Forelimb muscle (tissue), 1 donor: ENCODE data around the gene CARD9. TPM values are rescaled to one million over a fixed set of nuclear protein-coding genes. Genes with fewer than 3 reads are reported as not detected.
"Not testable (repeated sequence)": the region's sequence is repeated elsewhere in the genome, so short reads cannot be mapped to it uniquely, and the experiment has no call there.

ENCODE experiments used
- DNase-seq: peaks from one replicate; pipeline ENCODE4 v3.0.0-alpha.2; 2013; ENCODE audit warnings: low read depth
- polyA plus RNA-seq: library from polyadenylated mRNA; unstranded; fragments of 120-200 nt; gene quantifications from one replicate; pipeline ENCODE4 v1.2.1, GENCODE V29; 2013; ENCODE audit not compliant: insufficient read length

Gene CARD9
- polyA plus RNA-seq, 1 donor: 0.82 TPM

- no peak for DNase-seq
These were observed 9.3 kb downstream of the CARD9 start for GRCh38 chr9:136363949-136364748.

DNA sequence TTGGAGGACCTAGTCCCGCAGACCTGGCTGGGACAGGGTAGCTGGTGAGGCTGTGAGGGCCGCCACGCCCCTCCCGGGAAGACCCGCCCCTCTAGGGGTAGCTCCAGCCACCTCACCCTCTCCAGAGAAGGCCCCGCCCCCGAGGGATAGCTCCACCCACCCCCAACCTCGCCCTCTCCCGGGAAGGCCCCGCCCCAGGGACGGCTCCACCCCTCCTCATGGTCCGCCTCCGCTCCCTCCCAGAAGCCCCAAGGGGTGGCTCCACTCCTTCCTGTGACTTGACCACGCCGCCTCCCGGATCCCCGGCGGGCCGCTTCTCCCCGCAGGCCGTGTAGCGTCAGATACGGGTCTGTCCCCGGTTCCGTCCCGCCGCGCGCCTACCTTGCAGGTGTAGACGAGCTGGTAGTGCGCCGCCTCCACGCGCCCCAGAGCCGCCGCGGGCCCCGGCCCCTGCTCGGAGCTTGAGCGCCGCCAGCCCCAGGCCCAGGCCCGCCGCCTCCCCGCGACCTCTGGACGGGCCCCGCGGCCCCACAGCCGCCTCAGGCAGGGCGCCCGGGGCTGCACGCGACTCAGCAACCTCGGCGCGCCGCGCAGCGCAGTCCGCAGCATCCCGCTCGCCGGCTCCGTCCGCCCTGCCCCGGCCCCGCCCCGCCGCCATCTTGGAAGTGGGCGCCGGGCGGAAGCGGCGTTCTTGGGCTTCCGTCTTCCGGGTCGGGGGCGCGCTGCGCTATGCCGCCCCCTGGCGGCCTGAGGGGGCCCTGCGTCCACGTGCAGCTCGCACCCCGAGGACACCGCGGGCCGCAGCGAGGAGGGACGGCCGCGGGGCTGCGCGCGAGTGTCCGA lies 10.1 kb downstream of the CARD9 start, which contains the start of gene DNLZ:
Gene DNLZ, minus strand, starts transcription at position 639 of the 843 bp plus-strand sequence. Its CDS starts 30 bp downstream, at position 609.
- peak; percentile 63 for DNase-seq

DNA sequence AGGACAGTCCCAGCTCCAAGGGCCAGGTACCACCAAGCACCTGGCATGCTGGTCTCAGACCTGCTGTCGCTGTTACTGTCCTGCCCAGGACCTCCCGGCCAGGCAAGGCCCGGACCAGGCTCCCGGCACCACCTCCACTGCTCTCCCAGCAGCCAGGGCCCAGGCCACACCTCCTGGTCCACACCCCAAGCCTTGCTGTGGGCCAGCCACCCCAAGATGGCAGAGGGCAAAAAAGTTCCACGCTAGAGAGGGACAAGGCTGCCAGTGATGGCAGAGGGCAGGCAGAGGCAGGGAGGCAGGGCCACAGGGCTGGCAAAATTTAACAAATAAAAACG lies 11.1 kb downstream of the CARD9 start:
- no peak for DNase-seq

DNA sequence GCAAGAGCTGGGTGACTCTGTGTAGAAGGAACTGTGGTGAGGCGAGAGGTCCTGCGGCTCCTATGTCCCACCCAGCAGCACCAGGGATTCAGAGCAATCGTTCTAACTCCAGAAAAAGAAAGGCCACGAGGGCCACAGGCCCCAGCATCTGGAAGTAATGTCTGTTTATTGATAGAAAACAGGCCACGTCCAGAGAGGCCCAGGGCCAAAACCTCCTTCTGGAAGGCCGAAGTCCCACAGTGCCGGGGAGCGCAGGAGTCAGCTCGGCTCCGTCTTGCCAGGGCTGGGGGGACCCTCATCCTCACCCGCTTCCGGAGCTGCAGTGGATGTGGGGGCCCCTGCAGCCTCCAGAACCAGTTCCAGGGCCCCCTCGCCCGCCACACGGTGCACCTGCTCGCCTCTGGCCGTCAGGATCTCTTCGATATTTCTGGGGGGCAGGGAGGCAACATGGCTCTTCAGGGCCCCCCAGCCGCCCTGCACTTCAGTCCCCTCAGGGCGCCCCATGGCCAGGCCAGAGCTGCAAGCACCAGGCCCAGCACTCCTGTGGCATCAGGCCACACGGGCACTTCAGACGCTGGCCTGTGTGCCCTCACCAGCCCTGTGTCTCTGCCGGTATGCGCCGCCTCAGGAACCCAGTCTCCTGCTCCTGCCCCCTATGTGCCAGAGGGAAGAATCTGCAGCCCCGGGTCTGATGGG lies 11.6 kb downstream of the CARD9 start:
- peak; percentile 60 for DNase-seq

DNA sequence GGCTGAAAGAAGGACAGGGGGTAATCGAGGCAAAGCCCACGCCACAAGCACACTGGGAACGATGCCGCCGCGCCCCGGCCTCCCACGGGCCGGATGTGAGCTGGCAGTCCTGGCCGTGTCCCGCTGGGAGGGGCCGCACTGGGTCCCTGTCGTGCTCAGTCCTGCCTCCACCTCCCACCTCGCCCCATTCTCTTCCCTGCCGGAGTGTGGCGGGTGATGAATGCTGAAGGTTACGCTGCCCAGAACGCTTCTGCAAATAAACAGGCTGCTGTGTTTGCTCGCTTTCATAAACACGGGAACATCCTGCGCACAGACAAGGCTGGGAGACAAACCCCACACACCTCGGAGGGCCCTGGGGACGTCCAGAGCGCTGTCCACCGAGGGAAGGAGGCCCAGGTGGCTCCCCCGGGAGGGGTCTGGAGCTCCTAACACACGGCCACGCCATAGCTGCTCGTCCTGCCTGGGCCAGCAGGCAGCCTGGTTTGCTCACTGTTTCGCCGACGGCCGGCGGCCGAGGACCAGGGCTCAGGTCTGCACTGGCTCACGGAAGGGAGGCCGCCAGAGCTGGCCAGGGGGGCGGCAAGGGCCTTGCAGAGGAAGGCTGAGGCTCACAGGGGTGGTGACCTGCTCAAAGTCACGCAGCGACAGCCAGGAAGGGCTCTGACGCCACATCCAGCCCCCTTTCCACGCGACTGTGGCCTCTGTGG lies 12.3 kb downstream of the CARD9 start:
- DNase-seq: no peak

- no peak for DNase-seq
These were observed 13.4 kb downstream of the CARD9 start for GRCh38 chr9:136359774-136360718.

- no peak for DNase-seq
These were observed 14.6 kb downstream of the CARD9 start for GRCh38 chr9:136358888-136359287.

GRCh38 chr9:136358016-136358415 lies 15.5 kb downstream of the CARD9 start:
- DNase-seq: no peak

GRCh38 chr9:136357202-136357725 lies 16.2 kb downstream of the CARD9 start:
- no peak for DNase-seq

GRCh38 chr9:136355616-136356557 lies 17.6 kb downstream of the CARD9 start:
- DNase-seq: no peak

- DNase-seq: no peak
These were observed 18.8 kb downstream of the CARD9 start for GRCh38 chr9:136354592-136355085.

DNA sequence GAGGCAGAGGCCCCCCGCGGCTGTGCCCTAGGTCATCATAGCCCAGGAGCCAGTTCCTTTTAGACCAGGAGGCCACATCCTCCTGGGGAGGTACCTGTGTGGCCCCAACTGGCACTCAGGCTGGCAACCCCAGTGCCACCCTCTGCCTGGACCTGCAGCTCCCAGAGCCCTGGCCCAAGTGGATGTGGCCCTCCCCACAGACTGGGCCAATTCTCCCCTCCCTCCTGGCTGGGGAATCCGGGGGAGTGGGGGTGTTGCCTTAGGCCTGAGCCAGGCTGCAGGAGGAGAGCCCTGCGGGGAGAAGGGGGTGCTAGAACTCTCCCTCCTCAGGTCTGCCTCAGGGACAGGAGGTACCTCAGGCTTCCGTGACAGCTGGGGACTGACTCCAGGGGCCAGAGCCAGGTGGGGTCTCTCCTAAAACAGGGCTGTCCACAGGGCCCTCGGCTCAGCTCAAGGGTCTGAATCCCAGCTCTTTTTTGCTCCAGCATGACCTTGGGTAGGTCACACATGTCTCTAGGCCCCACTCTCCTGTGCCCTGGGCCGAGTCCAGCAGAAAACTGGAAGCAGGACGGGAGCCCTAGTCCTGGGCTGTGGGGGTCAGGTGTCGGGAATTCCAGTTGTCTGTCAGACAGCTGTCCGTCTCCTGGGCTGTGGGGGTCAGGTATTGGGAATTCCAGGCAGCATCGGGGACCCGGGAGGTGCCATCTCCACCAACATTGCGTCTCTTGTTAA lies 19.5 kb downstream of the CARD9 start:
- no peak for DNase-seq

- DNase-seq: no peak
These were observed 20.4 kb downstream of the CARD9 start for GRCh38 chr9:136353088-136353487.

DNA sequence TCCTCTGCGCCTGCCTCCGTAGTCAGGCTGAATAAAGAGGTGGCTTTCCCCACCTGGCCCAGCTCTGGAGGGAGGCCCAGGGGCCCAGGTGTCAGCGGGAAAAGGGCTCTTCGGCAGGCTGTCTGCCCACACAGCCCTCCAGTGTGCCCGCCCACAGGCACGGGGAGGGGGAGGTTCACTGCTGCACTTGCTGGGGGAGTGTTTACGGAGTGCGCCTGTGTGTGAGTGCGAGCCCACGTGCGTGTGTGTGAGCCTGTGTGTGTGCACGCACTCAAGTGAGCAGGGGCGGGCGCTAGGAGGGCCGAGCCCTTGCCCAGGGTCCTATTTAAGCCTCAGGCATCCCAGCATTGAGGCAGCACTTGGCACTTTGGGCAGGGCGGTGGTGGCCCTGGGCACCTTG lies 20.8 kb downstream of the CARD9 start:
- no peak for DNase-seq

DNA sequence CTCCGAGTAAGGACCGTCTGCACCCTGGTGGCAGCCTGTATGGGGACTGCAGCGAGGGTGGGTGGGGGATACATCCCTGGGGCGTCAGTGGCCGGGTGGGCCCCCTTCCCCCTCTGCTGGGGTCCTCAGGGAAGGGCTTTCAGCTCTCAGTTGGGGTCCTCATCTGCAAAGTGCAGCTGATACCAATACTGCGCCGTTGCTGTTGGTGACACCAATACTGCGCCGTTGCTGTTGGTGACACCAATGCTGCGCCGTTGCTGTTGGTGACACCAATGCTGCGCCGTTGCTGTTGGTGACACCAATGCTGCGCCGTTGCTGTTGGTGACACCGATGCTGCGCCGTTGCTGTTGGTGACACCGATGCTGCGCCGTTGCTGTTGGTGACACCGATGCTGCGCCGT lies 21.6 kb downstream of the CARD9 start:
- not testable (repeated sequence) for DNase-seq

DNA sequence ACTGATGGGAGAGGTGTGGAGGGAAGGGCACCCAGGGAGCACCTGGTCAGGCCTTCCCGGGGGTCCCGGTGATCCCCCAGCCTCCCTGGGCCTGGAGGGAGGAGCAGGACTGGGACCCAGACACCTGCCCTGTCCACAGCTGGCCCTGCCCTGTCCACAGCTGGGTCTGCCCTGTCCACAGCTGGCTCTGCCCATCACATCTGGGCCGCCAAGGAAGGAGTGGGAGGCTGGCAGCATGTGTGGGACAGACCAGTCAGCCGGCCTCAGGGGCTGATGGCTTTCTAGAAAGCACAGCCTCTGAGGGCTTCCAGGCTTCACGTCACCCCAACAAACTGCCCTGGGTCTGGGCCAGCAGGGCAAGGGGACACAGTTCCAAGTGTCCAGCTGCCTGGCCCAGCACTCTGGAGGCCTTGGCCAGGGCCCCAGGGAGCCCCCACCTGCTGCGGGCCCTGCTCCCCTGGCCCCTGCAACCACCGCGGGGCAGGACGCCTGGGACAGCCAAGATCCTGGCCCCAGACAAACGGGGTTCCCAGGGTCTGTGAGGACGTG lies 22.1 kb downstream of the CARD9 start:
- DNase-seq: no peak

GRCh38 chr9:136349546-136349945 lies 23.9 kb downstream of the CARD9 start:
- DNase-seq: no peak

DNA sequence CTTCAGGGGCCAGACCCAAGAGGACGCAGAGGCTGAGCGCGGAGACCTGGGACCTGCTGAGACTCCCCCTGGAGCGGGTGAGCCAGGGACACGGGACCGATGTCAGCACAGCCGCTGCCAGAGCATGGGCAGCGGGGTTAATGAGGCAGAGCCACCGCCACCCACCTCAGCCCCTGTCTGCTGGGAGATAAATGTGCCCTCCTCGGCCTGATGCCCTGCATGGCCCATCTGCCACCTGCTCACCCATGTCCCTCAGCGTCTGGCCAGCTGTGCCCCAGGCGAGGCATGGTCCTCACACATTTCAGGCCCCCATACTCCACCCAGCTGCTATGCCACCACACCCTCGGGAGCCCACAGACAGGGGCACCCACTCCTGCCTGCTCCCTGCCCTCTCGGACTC lies 24.8 kb downstream of the CARD9 start:
- DNase-seq: no peak
